HG03558 (cell line): ENCODE data around the gene USP30.
"Not testable (repeated sequence)": the region's sequence is repeated elsewhere in the genome, so short reads cannot be mapped to it uniquely, and the experiment has no call there.

Experiments used
- ATAC-seq: cut with Tn5 transposase; IDR thresholded peaks from one replicate; pipeline ENCODE4 v1.9.1; 2021; ENCODE audit warnings: moderate number of reproducible peaks; ENCODE audit not compliant: unreplicated experiment; ENCODE audit errors: extremely low read depth

The USP30 gene

GRCh38 chr12:109049794-109050193, 2.6 kb upstream of the USP30 start:
- not testable (repeated sequence) for ATAC-seq

DNA sequence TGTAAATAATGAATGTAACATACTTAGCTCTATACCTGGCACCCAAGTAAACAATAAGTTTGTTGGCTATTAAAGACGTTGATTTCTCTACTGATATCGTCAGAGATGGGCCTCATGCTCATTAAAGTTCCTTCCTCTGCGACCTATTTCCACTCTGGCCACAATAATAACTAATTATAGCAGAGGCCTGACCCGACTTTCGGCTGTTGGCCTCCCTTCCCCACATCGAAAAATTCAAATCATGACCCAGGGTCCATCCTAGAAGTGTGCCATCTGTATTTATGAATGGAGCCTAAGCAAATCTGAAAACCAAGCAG, 321 bp upstream of the USP30 start:
- no peak for ATAC-seq

GRCh38 chr12:109053382-109054123, 1.2 kb downstream of the USP30 start:
- ATAC-seq = no peak

- not testable (repeated sequence) for ATAC-seq
Observed at GRCh38 chr12:109054124-109054513, 1.7 kb downstream of the USP30 start.

- no peak for ATAC-seq
Observed at GRCh38 chr12:109054520-109054919, 2.1 kb downstream of the USP30 start.

- no peak for ATAC-seq
Observed at GRCh38 chr12:109056891-109057290, 4.5 kb downstream of the USP30 start.

- no peak for ATAC-seq
Observed at GRCh38 chr12:109057376-109057775, 5.0 kb downstream of the USP30 start.

- no peak for ATAC-seq
Observed at GRCh38 chr12:109058773-109059172, 6.4 kb downstream of the USP30 start.

DNA sequence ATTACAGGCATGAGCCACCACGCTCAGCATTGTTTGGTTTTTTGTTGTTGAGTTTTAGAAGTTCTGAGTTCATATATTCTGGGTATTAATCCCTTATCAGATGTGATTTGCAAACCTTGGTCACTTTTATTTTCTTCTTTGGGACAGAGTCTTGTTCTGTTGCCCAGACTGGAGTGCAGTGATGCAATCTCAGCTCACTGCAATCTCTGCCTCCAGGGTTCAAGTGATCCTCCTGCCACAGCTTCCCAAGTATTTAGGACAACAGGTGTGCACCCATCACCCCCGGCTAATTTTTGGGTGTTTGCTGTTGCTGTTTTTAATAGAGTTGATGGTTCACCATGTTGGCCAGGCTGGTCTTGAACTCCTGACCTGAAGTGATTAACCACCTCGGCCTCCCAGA, 11.8 kb downstream of the USP30 start:
- no peak for ATAC-seq

DNA sequence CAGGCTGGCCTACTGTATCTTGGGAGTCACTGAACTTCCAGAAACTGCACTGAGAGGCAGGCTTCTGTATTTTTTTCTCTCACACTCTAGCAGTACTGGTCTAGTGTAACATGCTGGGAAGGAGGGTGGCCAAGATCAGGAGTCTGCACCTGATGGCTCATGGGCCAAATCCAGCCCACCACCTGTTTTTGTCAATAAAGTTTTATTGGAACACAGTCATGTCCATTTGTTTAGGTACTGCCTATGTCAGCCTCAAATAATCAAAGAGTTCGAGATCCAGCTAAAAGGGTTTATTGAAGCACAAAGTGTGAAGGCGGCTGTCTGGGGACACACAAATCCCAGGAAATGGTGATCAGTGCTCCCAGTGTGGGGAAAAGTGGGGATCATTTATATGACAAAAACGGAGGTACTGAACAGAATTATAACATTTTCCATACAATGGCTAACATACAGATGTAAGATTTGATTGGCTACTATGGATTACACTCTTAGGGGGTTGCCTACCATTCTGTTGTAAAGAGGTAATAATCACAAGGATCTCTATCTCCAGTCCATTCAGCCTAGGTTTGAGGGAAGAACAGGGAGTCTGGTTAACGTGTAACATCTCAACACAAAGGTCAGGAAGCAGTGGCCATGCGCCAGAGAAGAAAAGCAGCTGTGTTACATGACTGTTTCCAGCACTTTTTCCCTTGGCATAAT, 12.9 kb downstream of the USP30 start:
- no peak for ATAC-seq

- ATAC-seq = no peak
Observed at GRCh38 chr12:109065853-109066193, 13.4 kb downstream of the USP30 start.

- ATAC-seq = no peak
Observed at GRCh38 chr12:109069307-109070271, 17.2 kb downstream of the USP30 start.

DNA sequence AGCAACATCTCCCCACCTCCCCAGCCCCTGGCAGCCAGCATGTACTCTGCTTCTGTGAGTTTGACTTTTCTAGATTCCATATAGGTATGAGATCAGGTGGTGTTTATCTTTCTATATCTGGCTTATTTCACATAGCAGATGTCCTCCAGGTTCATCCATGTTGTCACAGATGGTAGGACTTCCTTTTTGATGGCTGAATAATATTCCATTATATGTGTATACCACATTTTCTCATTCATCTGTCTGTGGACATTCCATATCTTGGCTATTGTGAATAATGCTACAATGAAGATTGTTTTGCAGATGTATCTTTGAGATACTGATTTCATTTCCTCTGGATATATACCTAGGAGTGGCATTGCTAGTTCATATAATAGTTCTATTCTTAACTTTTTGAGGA, 22.5 kb downstream of the USP30 start:
- ATAC-seq = no peak

DNA sequence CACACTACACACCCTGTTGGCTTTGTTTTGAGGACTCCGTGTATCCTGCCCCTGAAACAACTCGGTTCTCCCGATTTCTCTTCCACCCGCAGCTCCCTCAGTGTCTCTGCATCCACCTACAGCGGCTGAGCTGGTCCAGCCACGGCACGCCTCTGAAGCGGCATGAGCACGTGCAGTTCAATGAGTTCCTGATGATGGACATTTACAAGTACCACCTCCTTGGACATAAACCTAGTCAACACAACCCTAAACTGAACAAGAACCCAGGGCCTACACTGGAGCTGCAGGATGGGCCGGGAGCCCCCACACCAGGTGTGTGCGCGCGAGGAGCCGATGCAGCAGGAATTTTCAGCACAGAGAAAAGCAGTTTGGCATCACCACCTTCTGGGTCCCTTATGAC, 30.4 kb downstream of the USP30 start:
- ATAC-seq = no peak

GRCh38 chr12:109084425-109084824, 32.0 kb downstream of the USP30 start:
- no peak for ATAC-seq

- ATAC-seq = no peak
Observed at GRCh38 chr12:109085590-109085989, 33.2 kb downstream of the USP30 start.

DNA sequence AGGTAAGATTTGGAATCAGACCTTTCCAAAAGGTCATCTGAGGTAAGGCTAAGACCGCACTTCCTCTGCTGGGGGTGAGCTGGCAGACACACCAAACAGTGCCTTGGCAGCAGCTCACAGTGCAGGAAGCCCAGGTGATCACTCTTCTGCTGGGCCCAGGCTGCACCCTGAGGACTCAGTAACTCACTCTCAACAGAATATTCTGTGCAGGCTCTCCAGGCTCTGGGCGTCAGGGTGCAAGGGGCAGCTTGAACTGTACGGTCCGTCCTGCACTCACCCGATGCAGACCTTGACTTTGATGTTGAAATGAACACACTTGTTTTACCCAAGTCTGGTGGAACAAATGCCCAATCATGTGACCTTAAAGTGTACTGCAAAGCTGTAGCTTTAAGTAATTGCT, 34.9 kb downstream of the USP30 start:
- ATAC-seq = no peak

DNA sequence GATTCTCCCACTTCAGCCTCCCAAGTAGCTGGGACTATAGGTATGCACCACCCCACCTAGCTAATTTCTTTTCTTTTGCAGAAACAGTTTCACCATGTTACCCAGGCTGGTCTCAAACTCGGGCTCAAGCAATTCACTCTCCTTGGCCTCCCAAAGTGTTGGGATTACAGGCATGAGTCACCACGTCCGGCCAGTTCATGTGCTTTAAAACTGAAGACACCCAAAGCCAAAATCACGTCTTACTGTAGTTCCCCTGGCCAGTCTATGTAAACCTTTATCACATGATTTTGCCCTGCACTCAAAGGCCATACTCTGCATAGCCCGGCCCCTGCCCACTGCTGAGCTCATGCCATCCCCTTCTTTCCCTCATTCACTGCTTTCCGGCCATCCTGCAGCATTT, 36.4 kb downstream of the USP30 start:
- ATAC-seq = no peak

- no peak for ATAC-seq
Observed at GRCh38 chr12:109089683-109090082, 37.3 kb downstream of the USP30 start.

DNA sequence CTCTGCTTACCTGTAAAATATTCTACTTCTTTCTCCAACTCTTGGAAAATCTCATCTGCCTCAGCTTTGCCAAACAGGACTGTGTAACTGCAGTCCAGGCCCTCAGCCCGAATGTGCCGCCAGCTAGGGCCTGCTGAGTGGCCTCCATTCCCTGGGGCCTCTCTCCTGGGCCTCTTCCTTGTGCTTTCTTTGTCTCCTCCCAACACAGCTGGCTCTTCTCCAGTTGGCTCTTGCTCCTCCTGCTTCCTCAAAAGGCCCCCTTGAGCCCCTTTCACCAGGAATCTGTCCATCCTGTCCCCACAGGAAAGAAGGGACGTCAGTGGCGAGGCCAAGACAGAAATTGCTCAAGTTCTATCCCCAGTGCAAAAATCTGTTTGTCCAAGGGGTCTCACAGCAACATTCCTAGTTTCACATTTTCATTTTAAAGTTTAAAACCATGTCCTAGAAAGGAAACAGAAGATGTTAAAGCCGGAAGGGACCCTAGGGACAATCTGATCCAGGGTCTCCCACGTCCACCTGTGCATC, 40.2 kb downstream of the USP30 start:
- no peak for ATAC-seq
